ENCODE measurements around the gene CRELD2.

CRELD2 gene

DNA sequence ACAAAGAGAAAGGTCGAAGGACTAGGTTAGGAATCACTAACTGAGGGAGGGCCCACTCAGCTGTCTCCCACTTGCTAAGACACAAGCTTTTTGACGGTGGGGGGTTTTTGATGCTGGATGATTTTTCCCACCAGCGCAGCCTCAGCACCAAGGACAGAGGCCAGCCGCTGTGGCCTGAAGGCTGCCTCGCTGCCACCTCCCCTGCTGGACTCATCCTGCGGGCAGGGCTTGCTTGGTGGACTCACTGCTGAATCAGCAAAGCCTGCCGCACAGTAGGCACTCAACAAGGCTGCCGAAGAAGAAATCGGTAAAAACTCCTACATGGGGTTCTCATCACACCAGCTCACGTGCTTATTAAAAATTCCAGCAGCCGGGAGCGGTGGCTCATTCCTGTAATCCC is 2.8 kb upstream of the CRELD2 start:
- Histone ChIP-seq H3K4me3 (ENCODE audit: low read depth, low read length) (no peak overlapping the region), H3K36me3 (replicated peaks) (peaks cover 3% of the 10 kb centered on the region), H3K27ac (no peak overlapping the region), H3K27me3 (replicated peaks) (no peaks in the 10 kb centered on the region)
- in situ Hi-C loops (cut with HindIII; ENCODE audit: low pct_ligation_motif_present, low sequenced_read_pairs), result no loop called here
- TF ChIP-seq, protein P1, sequence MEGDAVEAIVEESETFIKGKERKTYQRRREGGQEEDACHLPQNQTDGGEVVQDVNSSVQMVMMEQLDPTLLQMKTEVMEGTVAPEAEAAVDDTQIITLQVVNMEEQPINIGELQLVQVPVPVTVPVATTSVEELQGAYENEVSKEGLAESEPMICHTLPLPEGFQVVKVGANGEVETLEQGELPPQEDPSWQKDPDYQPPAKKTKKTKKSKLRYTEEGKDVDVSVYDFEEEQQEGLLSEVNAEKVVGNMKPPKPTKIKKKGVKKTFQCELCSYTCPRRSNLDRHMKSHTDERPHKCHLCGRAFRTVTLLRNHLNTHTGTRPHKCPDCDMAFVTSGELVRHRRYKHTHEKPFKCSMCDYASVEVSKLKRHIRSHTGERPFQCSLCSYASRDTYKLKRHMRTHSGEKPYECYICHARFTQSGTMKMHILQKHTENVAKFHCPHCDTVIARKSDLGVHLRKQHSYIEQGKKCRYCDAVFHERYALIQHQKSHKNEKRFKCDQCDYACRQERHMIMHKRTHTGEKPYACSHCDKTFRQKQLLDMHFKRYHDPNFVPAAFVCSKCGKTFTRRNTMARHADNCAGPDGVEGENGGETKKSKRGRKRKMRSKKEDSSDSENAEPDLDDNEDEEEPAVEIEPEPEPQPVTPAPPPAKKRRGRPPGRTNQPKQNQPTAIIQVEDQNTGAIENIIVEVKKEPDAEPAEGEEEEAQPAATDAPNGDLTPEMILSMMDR (IDR thresholded peaks at IDR 0.05; ENCODE audit: low read depth, low read length, missing control alignments), result peak; percentile 3
- DNase-seq, result no peak

DNA sequence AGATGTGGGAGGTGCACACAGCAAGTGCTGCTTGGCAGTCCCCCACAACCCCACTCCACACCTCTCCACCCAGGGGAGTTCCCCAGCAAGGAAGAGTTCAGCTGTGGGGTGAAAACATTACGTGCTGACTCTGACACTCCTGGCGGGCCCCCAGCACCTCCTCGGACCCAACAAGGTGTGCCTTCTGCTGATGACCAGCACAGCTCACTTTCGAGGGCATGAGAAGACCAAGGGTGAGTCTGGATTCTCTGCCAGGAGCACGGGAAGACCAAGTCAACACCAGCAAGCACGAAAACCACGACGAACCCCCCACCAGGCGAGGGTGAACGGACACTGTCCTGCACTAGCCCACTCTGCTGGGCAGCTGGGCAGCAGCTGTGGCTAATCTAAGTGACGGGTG is 1.6 kb upstream of the CRELD2 start:
- peaks cover 6% of the 10 kb centered on the region for H3K36me3 ChIP-seq (replicated peaks)
- in situ Hi-C loops (cut with HindIII; ENCODE audit: low pct_ligation_motif_present, low sequenced_read_pairs), result no loop called here
- TF ChIP-seq, protein P1 (IDR thresholded peaks at IDR 0.05; ENCODE audit: low read depth, low read length, missing control alignments), result no peak
- H3K27ac ChIP-seq, result no peak overlapping the region
- H3K4me3 ChIP-seq (ENCODE audit: low read depth, low read length), result no peak overlapping the region
- DNase-seq, result no peak
- no peaks in the 10 kb centered on the region for H3K27me3 ChIP-seq (replicated peaks)

DNA sequence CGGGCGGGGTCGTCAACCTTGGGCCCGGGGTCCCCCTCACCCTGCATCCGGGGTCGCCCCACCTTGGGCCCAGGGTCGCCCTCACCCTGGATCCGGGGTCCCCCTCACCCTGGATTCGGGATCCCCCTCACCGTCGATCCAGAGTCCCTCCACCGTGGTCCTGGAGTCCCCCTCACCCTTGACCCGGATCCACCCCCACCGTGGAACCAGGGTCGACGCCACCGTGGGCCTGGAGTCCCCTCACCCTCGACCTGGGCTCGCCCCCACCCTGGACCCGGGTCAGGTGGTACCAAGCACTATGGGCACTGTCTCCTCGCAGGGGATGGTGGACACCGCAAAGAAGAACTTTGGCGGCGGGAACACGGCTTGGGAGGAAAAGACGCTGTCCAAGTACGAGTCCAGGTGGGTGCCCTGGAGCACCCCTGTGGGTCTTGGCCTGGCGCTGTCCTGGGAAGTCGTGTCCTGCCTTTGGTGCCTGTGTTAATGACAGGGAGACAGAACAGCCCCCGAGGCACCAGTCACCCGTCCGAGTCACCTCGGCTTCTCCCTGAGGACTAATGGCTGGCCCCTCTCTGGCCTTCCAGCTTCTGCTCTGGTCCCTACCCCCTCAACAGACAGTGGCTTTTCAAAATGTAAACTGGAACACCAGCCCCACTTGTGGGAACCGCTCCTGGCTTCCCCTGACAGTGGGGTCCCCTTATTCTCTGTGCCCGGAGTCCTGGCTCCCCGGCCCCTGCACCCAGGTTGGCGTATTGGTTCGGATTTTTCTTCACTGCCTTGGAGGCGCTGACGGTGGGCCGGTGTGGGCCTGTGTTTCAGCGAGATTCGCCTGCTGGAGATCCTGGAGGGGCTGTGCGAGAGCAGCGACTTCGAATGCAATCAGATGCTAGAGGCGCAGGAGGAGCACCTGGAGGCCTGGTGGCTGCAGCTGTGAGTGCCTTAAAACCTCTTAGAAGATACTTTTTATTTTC is 762 bp downstream of the CRELD2 start:
- Histone ChIP-seq H3K36me3 (replicated peaks) (peaks cover 7% of the 10 kb centered on the region), H3K27me3 (replicated peaks) (no peaks in the 10 kb centered on the region), H3K4me3 (ENCODE audit: low read depth, low read length) (peak overlapping the region; percentile 73), H3K27ac (peak overlapping the region; percentile 10)
- in situ Hi-C loops (cut with HindIII; ENCODE audit: low pct_ligation_motif_present, low sequenced_read_pairs), result no loop called here
- DNase-seq, result no peak
- TF ChIP-seq, protein P1 (IDR thresholded peaks at IDR 0.05; ENCODE audit: low read depth, low read length, missing control alignments), result no peak

DNA sequence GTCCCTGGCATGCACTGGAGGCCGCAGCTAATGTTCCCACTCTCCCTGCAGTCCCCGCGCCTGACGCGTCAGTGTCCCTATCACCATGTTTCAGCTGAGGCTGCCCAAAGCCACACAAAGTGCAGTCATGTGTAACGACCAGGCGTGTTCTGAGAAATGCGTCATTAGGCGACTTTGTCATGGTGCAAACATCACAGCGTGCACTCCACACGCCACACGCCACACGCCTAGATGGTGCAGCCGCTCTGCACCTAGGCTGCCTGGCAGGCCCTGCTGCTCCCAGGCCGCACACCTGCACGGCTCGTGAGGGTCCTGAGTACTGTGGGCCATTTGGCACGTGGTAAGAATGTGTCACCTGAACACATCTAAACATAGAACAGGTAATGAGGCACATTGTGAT is 2.4 kb downstream of the CRELD2 start:
- in situ Hi-C loops (cut with HindIII; ENCODE audit: low pct_ligation_motif_present, low sequenced_read_pairs), result no loop called here
- Histone ChIP-seq H3K27me3 (replicated peaks) (no peaks in the 10 kb centered on the region), H3K27ac (no peak overlapping the region), H3K4me3 (ENCODE audit: low read depth, low read length) (no peak overlapping the region), H3K36me3 (replicated peaks) (peaks cover 10% of the 10 kb centered on the region)
- TF ChIP-seq, protein P1 (IDR thresholded peaks at IDR 0.05; ENCODE audit: low read depth, low read length, missing control alignments), result no peak
- no peak for DNase-seq

DNA sequence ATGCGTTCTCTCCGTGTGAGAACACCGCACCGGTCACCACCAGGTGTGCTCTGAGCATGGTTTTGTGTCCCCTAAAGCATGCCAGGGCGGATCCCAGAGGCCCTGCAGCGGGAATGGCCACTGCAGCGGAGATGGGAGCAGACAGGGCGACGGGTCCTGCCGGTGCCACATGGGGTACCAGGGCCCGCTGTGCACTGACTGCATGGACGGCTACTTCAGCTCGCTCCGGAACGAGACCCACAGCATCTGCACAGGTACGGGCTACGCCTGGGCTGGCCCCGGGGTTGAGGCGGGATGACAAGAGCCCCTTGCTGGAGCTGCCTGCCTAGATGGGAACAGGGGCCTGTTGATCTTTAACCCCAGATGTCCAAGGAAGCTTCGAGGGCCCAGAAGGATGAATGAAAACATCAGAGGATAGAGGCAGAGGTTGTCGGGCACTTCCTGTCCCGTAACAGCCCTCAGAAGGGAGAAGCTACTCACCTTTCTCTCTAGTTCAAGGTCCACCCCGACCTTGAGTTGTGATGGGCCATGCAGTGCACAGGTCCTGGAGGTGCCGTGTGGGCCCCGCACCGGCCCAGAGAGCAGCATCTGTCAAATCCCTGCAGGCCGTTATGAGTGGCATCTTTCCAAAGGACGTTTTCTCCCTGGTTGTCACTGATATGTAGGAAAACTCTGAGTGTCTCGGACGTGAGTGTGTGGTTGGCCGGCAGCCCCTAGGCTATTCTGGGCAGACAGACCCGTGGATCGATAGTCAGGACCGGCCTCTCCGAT is 3.3 kb downstream of the CRELD2 start:
- no peak overlapping the region for H3K4me3 ChIP-seq (ENCODE audit: low read depth, low read length)
- H3K36me3 ChIP-seq (replicated peaks), result peaks cover 14% of the 10 kb centered on the region
- in situ Hi-C loops (cut with HindIII; ENCODE audit: low pct_ligation_motif_present, low sequenced_read_pairs), result no loop called here
- TF ChIP-seq, protein P1 (IDR thresholded peaks at IDR 0.05; ENCODE audit: low read depth, low read length, missing control alignments), result no peak
- DNase-seq, result no peak
- H3K27me3 ChIP-seq (replicated peaks), result no peaks in the 10 kb centered on the region
- no peak overlapping the region for H3K27ac ChIP-seq

Measured in brain microvascular endothelial cell (primary cell).